ENCODE measurements around the gene SEC14L5. TPM values are rescaled to one million over a fixed set of nuclear protein-coding genes. Genes with fewer than 3 reads are reported as not detected.

The SEC14L5 gene
- total RNA-seq: 1 to 10 TPM in 4 of 8 experiments, under 1 TPM in 4; 0.04 to 2.0 (median 1.0) TPM

- Histone ChIP-seq H3K4me1 (replicated peaks in 1 of 2) (peaks cover 0 to 5% of the 10 kb centered on the region in 2 donors), H3K27ac (no peak within 1 kb of the TSS), H3K4me3 (peak within 1 kb of the TSS; percentile 45 to 60 (median 54))
- in situ Hi-C loops (cut with MboI; ENCODE audit: low pct_unique_long_range_greater_than_20kb in 2 of 9, low sequenced_read_pairs in 9 of 9, unreplicated experiment in 9 of 9): loop anchor here in 1 of 9 experiments (25.0 kb wide), 1 partner anchor 246 kb away; no protein-coding TSS in a partner anchor
- WGBS, 10 experiments: 0 to 20% (median 0%) methylated on average over 1 to 18 of the region's 56 CpGs; no CpG with 5 or more reads in 5 of the 10 experiments
- ATAC-seq (replicated peaks in 6 of 8): peak; percentile 83 to 93 (median 92)
Observed at GRCh38 chr16:4957720-4958509, at the start of gene SEC14L5. Gene SEC14L5, plus strand, starts transcription at chr16:4958330. Its CDS starts 994 bp downstream, at chr16:4959324.

- in situ Hi-C loops (cut with MboI; ENCODE audit: low pct_unique_long_range_greater_than_20kb in 2 of 9, low sequenced_read_pairs in 9 of 9, unreplicated experiment in 9 of 9): no loop called here
- Histone ChIP-seq H3K27ac (no peak overlapping the region), H3K4me1 (replicated peaks in 1 of 2) (no peaks in the 10 kb centered on the region), H3K4me3 (no peak overlapping the region)
- WGBS, 10 experiments: 40 to 80% (median 60%) methylated on average over 1 to 2 of the region's 5 CpGs; no CpG with 5 or more reads in 7 of the 10 experiments
- no peak for ATAC-seq (replicated peaks in 6 of 8)
Observed at GRCh38 chr16:4908854-4909401, 49.2 kb upstream of the SEC14L5 start.

GRCh38 chr16:4909825-4910224 is 48.3 kb upstream of the SEC14L5 start:
- in situ Hi-C loops (cut with MboI; ENCODE audit: low pct_unique_long_range_greater_than_20kb in 2 of 9, low sequenced_read_pairs in 9 of 9, unreplicated experiment in 9 of 9): no loop called here
- Histone ChIP-seq H3K4me3 (no peak overlapping the region), H3K27ac (no peak overlapping the region), H3K4me1 (replicated peaks in 1 of 2) (no peaks in the 10 kb centered on the region)
- no peak for ATAC-seq (replicated peaks in 6 of 8)
- 0 to 100% (median 93%) methylated on average over 1 to 7 of the region's 7 CpGs for WGBS, 10 experiments

DNA sequence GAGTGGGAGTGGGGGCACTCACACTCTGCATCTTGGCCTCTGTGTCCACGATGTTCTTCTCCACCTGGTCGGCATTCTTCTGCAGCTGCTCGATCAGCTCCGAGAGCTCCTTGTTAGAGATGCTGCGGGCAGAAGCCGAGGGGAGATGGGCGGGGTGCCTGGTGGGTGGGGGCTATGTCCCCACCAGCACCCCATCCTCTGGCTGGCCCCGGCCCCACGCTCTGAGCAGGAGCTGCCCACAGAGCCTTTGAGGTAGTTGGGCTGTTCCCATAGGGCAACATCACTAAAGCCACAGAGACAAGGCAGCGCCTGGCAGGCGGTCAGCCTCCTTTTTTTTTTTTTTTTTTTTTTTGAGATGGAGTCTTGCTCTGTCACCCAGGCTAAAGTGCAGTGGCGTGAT is 47.3 kb upstream of the SEC14L5 start:
- in situ Hi-C loops (cut with MboI; ENCODE audit: low pct_unique_long_range_greater_than_20kb in 2 of 9, low sequenced_read_pairs in 9 of 9, unreplicated experiment in 9 of 9): no loop called here
- H3K4me1 ChIP-seq (replicated peaks in 1 of 2): no peaks in the 10 kb centered on the region
- no peak for ATAC-seq (replicated peaks in 6 of 8)
- no peak overlapping the region for H3K27ac ChIP-seq
- no peak overlapping the region for H3K4me3 ChIP-seq
- WGBS, 10 experiments: 77 to 100% (median 100%) methylated on average over 1 to 4 of the region's 12 CpGs; no CpG with 5 or more reads in 7 of the 10 experiments

DNA sequence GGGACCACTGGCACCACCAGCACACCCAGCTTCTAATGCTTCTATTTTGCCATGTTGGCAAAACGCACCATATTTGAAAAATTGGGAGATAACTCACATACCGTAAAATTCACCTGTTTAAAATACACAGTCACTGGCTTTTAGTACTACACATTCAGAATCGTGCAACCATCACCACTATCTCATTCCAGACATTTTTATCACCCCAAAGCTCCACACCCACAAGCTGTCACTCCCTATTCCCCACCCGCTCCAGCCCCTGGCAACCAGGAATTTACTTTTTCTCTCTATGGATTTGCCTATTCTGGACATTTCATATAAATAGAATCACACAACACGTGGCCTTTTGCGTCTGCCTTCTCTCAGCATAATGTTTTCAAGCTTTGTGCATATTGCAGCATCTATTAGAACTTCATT is 46.2 kb upstream of the SEC14L5 start:
- Histone ChIP-seq H3K4me1 (replicated peaks in 1 of 2) (no peaks in the 10 kb centered on the region), H3K4me3 (no peak overlapping the region), H3K27ac (no peak overlapping the region)
- in situ Hi-C loops (cut with MboI; ENCODE audit: low pct_unique_long_range_greater_than_20kb in 2 of 9, low sequenced_read_pairs in 9 of 9, unreplicated experiment in 9 of 9): no loop called here
- ATAC-seq (replicated peaks in 6 of 8): peak in 3 of 8 experiments; percentile 82 to 91 (median 88)
- WGBS, 10 experiments: 0 to 100% (median 64%) methylated on average over 1 to 6 of the region's 6 CpGs; no CpG with 5 or more reads in 1 of the 10 experiments

GRCh38 chr16:4913130-4913773 is 44.9 kb upstream of the SEC14L5 start:
- 46 to 92% (median 66%) methylated on average over 2 to 5 of the region's 7 CpGs; no CpG with 5 or more reads in 4 of the 10 experiments for WGBS, 10 experiments
- in situ Hi-C loops (cut with MboI; ENCODE audit: low pct_unique_long_range_greater_than_20kb in 2 of 9, low sequenced_read_pairs in 9 of 9, unreplicated experiment in 9 of 9): no loop called here
- ATAC-seq (replicated peaks in 6 of 8): peak in 1 of 8 experiments; percentile 28

GRCh38 chr16:4913774-4914525 is 44.2 kb upstream of the SEC14L5 start:
- Histone ChIP-seq H3K4me3 (no peak overlapping the region), H3K4me1 (replicated peaks in 1 of 2) (no peaks in the 10 kb centered on the region), H3K27ac (no peak overlapping the region)
- in situ Hi-C loops (cut with MboI; ENCODE audit: low pct_unique_long_range_greater_than_20kb in 2 of 9, low sequenced_read_pairs in 9 of 9, unreplicated experiment in 9 of 9): no loop called here
- ATAC-seq (replicated peaks in 6 of 8): no peak
- WGBS, 10 experiments: 82 to 100% (median 93%) methylated on average over 1 to 5 of the region's 15 CpGs; no CpG with 5 or more reads in 3 of the 10 experiments

More at GRCh38 chr16:4913130-4913773, 44.9 kb upstream of the SEC14L5 start:
- Histone ChIP-seq H3K4me3 (no peak overlapping the region), H3K27ac (no peak overlapping the region), H3K4me1 (replicated peaks in 1 of 2) (no peaks in the 10 kb centered on the region)

GRCh38 chr16:4914528-4915225 is 43.5 kb upstream of the SEC14L5 start:
- Histone ChIP-seq H3K4me3 (no peak overlapping the region), H3K27ac (no peak overlapping the region), H3K4me1 (replicated peaks in 1 of 2) (no peaks in the 10 kb centered on the region)
- 80 to 88% (median 84%) methylated on average over 1 to 5 of the region's 7 CpGs; no CpG with 5 or more reads in 6 of the 10 experiments for WGBS, 10 experiments
- in situ Hi-C loops (cut with MboI; ENCODE audit: low pct_unique_long_range_greater_than_20kb in 2 of 9, low sequenced_read_pairs in 9 of 9, unreplicated experiment in 9 of 9): no loop called here
- no peak for ATAC-seq (replicated peaks in 6 of 8)

- no peaks in the 10 kb centered on the region for H3K4me1 ChIP-seq (replicated peaks in 1 of 2)
- no peak overlapping the region for H3K27ac ChIP-seq
- peak in 2 of 8 experiments; percentile 33 to 43 for ATAC-seq (replicated peaks in 6 of 8)
- in situ Hi-C loops (cut with MboI; ENCODE audit: low pct_unique_long_range_greater_than_20kb in 2 of 9, low sequenced_read_pairs in 9 of 9, unreplicated experiment in 9 of 9): no loop called here
- WGBS, 10 experiments: 29 to 80% (median 69%) methylated on average over 1 to 9 of the region's 11 CpGs; no CpG with 5 or more reads in 4 of the 10 experiments
- no peak overlapping the region for H3K4me3 ChIP-seq
Observed at GRCh38 chr16:4915226-4915761, 42.8 kb upstream of the SEC14L5 start.

DNA sequence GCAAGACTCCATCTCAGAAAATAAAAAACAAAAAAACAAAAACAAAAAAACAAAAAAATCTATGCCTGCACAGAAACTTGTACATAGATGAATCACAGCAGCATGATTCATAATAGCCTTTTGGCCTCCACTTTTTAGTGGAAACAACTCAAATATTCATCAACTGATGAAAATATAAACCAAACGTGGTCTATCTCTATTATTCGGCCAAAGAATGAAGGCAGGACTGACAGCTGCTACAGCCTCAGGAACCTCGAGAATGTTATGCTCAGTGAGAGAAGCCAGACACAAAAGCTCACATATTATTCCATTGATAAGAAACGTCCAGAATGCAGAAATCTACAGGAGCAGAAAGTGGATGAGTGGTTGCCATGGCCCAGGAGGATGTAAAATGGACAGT is 41.0 kb upstream of the SEC14L5 start:
- H3K4me1 ChIP-seq (replicated peaks in 1 of 2): no peaks in the 10 kb centered on the region
- WGBS, 10 experiments: 0 to 73% (median 36%) methylated on average over 3 to 4 of the region's 4 CpGs; no CpG with 5 or more reads in 2 of the 10 experiments
- H3K4me3 ChIP-seq: no peak overlapping the region
- H3K27ac ChIP-seq: no peak overlapping the region
- in situ Hi-C loops (cut with MboI; ENCODE audit: low pct_unique_long_range_greater_than_20kb in 2 of 9, low sequenced_read_pairs in 9 of 9, unreplicated experiment in 9 of 9): no loop called here
- peak in 1 of 8 experiments; percentile 2 for ATAC-seq (replicated peaks in 6 of 8)

DNA sequence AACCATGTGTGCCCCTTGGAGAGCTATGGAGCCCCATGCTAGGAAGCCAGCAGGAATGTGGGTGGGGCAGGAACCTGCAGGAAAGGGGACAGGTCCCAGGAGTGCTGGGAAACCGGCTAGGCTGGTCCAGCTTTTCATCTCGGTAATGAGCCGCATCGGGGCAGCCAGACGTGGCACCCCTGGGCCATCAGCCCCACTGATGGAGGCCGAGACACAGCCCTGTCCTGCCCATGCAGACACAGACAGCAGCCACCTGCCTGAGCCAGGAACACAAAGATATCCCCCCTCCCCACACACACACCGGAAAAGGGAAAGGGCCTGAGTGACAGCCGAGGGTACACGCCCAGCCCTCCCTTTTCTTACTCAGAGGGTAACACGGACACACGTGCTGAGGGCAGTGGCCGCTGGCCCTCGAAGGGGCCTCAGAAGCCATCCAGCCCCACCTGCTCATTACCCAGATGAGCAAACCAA is 39.3 kb upstream of the SEC14L5 start:
- no peak overlapping the region for H3K4me3 ChIP-seq
- WGBS, 10 experiments: 33 to 60% (median 38%) methylated on average over 1 to 4 of the region's 13 CpGs; no CpG with 5 or more reads in 7 of the 10 experiments
- H3K4me1 ChIP-seq (replicated peaks in 1 of 2): no peaks in the 10 kb centered on the region
- in situ Hi-C loops (cut with MboI; ENCODE audit: low pct_unique_long_range_greater_than_20kb in 2 of 9, low sequenced_read_pairs in 9 of 9, unreplicated experiment in 9 of 9): no loop called here
- H3K27ac ChIP-seq: no peak overlapping the region
- ATAC-seq (replicated peaks in 6 of 8): peak in 2 of 8 experiments; percentile 17 to 42

DNA sequence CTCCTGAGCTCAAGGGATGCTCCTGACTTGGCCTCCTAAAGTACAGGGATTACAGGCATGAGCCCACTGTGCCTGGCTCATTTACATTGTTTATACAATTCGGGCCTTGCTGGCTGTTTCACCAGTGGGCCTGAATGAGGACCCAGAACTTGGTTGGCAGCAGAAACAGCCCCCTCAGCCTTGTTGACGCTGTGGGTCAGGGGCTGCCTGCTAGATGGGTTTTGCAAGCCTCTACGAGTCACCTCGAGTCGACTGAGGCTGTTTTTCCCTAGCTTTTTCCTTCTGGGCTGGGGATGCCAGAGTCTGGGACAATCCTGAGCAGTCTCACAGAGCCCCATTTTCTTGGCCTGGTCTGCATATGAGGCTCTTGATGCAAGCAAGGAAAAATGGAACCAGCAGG is 37.3 kb upstream of the SEC14L5 start:
- in situ Hi-C loops (cut with MboI; ENCODE audit: low pct_unique_long_range_greater_than_20kb in 2 of 9, low sequenced_read_pairs in 9 of 9, unreplicated experiment in 9 of 9): no loop called here
- Histone ChIP-seq H3K4me1 (replicated peaks in 1 of 2) (no peaks in the 10 kb centered on the region), H3K4me3 (no peak overlapping the region), H3K27ac (no peak overlapping the region)
- WGBS, 10 experiments: 29 to 100% (median 65%) methylated on average over 2 to 5 of the region's 5 CpGs; no CpG with 5 or more reads in 6 of the 10 experiments
- no peak for ATAC-seq (replicated peaks in 6 of 8)
